ENCODE results near the gene UBE2J1. TPM values are rescaled to one million over a fixed set of nuclear protein-coding genes. Genes with fewer than 3 reads are reported as not detected.

The UBE2J1 gene
- total RNA-seq, 2 experiments from 2014 or later: 26.1 to 31.2 TPM

DNA sequence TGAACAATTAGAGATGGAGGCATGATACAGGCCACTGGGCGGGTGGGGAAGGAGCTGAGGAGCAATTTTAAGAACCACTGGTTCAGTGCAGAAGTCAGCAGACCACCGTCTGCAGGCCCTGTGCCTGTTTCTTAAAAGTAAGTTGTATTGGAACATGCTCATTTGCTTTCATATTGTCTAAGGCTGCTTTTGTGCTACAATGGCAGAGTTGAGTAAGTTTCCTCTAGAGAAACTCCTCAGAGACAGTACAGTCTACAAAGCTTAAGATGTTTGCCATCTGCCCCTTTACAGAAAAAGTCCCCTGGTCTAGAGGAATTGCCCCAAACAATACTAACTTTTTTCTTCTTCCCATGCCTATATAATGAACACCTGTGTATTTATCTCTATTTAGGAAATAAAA lies 28.5 kb upstream of the UBE2J1 start:
- Mint-ChIP-seq H3K4me1 (peaks cover 13% of the 10 kb centered on the region), H3K27ac (no peak overlapping the region), H3K36me3 (peaks cover 3% of the 10 kb centered on the region), H3K4me3 (no peak overlapping the region), H3K9me3 (ENCODE audit: low read depth) (no peaks in the 10 kb centered on the region), H3K27me3 (peaks cover 25% of the 10 kb centered on the region)
- DNase-seq (no peak), ATAC-seq (no peak)
- CTCF ChIA-PET: interaction anchor here (1.5 kb wide), 1 partner anchor 13 kb away, joined by 5 read pairs; no protein-coding TSS in a partner anchor

DNA sequence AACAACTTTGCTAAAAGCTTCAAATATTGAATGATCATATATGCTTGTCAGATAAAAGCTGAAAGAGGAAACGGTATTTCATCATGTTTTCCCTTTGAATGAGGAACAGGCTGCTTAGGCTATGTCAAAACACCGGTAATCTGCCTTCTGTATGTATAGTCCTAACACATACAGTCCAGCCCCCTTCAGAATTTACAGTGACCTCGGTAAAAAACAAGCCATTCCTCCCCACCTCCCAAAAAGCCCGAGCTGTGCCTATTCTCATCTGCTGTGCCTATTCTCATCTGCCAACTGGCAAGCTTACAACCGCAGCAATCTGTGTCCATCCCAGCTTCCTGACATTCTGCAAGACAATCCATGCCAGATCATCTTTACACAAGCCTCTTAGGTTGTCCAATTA lies 26.8 kb upstream of the UBE2J1 start:
- H3K27ac Mint-ChIP-seq: no peak overlapping the region
- H3K9me3 Mint-ChIP-seq (ENCODE audit: low read depth): no peaks in the 10 kb centered on the region
- DNase-seq (no peak), ATAC-seq (no peak)
- H3K4me1 Mint-ChIP-seq: peaks cover 25% of the 10 kb centered on the region
- peaks cover 3% of the 10 kb centered on the region for H3K36me3 Mint-ChIP-seq
- CTCF ChIA-PET: no interaction called here
- H3K27me3 Mint-ChIP-seq: peaks cover 30% of the 10 kb centered on the region
- H3K4me3 Mint-ChIP-seq: no peak overlapping the region

DNA sequence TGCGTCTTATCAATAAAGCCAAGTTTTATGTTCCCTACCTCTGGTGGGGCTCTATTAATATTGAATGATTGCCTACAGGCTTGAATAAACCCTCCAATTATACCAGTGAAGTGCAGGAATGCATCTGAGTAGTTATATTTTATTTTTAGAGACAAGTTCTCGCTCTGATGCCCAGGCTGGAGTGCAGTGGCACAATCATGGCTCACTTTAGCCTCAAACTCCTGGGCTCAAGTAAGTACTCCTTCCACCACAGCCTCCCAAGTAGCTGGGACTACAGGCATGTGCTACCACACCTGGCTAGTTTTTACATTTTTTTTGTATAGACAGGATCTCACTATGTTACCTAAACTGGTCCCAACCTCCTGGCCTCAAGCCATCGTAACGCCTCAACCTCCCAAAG lies 26.1 kb upstream of the UBE2J1 start:
- ATAC-seq (no peak), DNase-seq (no peak)
- no peak overlapping the region for H3K27ac Mint-ChIP-seq
- CTCF ChIA-PET: no interaction called here
- H3K4me3 Mint-ChIP-seq: no peak overlapping the region
- peaks cover 34% of the 10 kb centered on the region for H3K27me3 Mint-ChIP-seq
- H3K9me3 Mint-ChIP-seq (ENCODE audit: low read depth): no peaks in the 10 kb centered on the region
- peaks cover 3% of the 10 kb centered on the region for H3K36me3 Mint-ChIP-seq
- H3K4me1 Mint-ChIP-seq: peaks cover 30% of the 10 kb centered on the region

DNA sequence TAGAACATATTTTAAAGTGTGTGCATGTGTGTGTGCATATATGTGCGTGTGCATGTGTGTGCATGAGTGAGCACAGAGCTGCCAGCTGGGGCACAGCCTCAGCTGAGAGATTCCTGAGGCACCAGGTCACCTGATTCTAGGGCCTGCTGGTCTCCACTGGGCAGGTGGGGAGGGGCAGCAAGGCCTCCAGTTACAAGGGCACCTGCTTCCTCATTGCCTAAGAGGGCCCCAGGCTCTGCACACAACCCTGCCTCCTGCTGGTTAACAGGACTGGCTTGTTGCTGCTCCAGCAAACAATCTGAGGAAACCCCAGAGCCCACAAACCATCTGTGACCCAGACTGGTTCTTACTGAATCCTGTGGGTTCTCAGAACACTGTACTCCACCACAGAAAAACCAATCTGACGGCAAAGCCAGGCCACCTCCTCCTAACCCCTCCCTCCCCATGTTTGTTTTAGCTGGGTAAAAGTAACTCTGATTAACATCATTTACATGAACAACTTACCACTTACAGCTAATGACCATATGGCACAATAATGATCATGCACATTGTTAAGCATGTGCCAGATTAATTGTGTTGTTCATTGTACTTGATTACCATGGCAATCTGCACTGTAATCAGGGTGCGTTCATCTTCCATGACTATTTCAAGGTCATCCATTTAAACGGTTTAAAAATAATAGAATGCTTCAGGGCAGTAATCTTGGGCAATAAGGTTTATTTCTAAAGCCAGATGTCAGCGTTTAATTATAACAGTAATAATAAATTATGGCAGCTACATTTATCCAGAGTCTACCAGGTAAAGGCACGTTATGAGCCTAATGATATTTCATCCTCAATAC lies 23.1 kb upstream of the UBE2J1 start:
- DNase-seq (peak; percentile 96), ATAC-seq (peak; percentile 87)
- peak overlapping the region; percentile 77 for H3K27ac Mint-ChIP-seq
- no peak overlapping the region for H3K4me3 Mint-ChIP-seq
- H3K9me3 Mint-ChIP-seq (ENCODE audit: low read depth): no peaks in the 10 kb centered on the region
- CTCF ChIA-PET: interaction anchor here (0.6 to 3.7 kb wide), 12 partner anchors 10 to 393 kb away, joined by 3 to 27 read pairs (median 4); partner anchors contain the start of genes ANKRD6, RRAGD and UBE2J1
- peaks cover 45% of the 10 kb centered on the region for H3K4me1 Mint-ChIP-seq
- peaks cover 32% of the 10 kb centered on the region for H3K27me3 Mint-ChIP-seq
- H3K36me3 Mint-ChIP-seq: peaks cover 3% of the 10 kb centered on the region

DNA sequence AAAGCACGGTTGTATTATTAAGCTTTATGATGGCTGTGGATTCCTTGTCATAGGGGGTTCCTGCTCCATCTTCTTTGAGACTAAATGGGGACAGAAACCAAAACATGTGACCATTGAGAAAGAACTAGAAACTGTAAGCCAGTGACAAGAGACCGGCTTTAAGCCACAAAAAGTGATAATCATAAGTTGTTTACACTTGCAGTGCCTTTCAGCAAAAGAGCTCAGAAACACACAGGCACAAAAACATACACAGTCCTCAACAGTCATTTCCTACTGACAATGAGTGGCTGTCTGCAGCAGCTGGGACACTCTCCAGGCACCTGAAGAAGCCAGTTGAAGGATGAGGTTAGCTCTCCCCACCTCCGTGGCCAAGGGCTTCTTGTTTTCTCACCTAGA lies 20.0 kb upstream of the UBE2J1 start:
- Mint-ChIP-seq H3K27me3 (peaks cover 19% of the 10 kb centered on the region), H3K9me3 (ENCODE audit: low read depth) (no peaks in the 10 kb centered on the region), H3K4me1 (peaks cover 43% of the 10 kb centered on the region), H3K36me3 (peaks cover 3% of the 10 kb centered on the region), H3K4me3 (no peak overlapping the region), H3K27ac (peak overlapping the region; percentile 78)
- CTCF ChIA-PET: interaction anchor here (0.8 to 4.2 kb wide), 41 partner anchors 10 to 570 kb away, joined by 3 to 90 read pairs (median 5); partner anchors contain the start of genes ANKRD6, LYRM2, PNRC1 and RRAGD
- peak; percentile 54 for ATAC-seq
- peak; percentile 81 for DNase-seq

DNA sequence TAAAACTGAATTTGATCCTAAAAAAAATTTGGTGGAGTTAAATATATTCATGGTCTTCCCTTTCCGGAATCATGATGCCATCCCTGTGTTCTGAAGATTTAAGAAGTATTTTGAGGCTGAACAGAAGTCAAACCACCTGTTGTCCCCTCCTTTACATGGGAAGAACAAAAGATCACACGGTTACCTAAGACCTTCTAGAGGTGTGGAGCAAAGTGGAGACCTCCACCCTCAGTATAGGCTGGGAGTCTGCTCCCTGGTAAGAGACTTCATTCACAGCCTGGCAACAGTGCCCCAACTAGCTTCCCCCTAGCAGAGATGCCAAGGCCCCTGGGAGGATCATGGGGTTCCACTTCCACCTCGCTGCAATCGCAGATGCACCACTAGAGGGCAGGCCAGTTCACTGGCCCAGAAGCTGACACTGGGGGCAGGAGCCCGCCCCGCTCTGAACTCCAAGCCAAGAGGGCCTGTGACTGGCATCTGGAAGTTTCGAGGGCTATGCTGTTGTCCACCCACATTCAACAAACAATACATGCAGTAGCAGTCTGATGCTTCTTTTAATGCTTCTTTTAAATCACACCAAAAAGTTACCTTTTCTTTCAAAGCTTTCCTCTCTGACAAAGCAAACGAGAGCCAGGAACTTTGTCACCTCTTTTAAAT lies 19.5 kb upstream of the UBE2J1 start:
- Mint-ChIP-seq H3K36me3 (peaks cover 3% of the 10 kb centered on the region), H3K27ac (peak overlapping the region; percentile 78), H3K9me3 (ENCODE audit: low read depth) (no peaks in the 10 kb centered on the region), H3K4me1 (peaks cover 43% of the 10 kb centered on the region), H3K4me3 (no peak overlapping the region), H3K27me3 (peaks cover 17% of the 10 kb centered on the region)
- CTCF ChIA-PET: interaction anchor here (0.6 to 4.2 kb wide), 48 partner anchors 9 to 570 kb away, joined by 3 to 90 read pairs (median 4); partner anchors contain the start of genes ANKRD6, LYRM2, PNRC1 and RRAGD
- ATAC-seq: peak; percentile 82
- peak; percentile 89 for DNase-seq

DNA sequence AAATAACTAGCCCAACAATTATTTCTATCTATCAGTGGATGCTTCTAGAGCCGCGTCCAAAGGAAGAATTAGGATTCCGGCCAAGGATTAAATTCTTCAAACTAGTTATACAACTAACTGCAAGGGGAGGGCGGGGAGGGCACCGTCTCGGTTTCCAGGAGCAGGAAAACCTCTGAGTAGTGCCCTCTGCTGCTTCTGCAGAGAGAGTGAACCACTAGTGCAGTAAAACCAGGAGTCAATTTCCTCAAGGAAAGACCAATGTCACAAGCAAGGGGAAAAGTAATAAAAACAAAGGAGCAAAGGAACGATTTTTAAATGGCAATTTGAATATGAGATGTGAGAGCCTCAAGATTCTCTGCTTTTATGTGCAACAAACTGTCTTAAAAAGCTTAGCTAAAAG lies 16.5 kb upstream of the UBE2J1 start:
- no peak for ATAC-seq
- Mint-ChIP-seq H3K4me3 (no peak overlapping the region), H3K27ac (no peak overlapping the region), H3K27me3 (peaks cover 2% of the 10 kb centered on the region), H3K36me3 (no peaks in the 10 kb centered on the region), H3K4me1 (peaks cover 37% of the 10 kb centered on the region), H3K9me3 (ENCODE audit: low read depth) (no peaks in the 10 kb centered on the region)
- no peak for DNase-seq
- CTCF ChIA-PET: interaction anchor here (0.7 to 10.7 kb wide), 5 partner anchors 9 to 331 kb away, joined by 3 to 119 read pairs (median 5); partner anchors contain the start of genes PM20D2 and UBE2J1

DNA sequence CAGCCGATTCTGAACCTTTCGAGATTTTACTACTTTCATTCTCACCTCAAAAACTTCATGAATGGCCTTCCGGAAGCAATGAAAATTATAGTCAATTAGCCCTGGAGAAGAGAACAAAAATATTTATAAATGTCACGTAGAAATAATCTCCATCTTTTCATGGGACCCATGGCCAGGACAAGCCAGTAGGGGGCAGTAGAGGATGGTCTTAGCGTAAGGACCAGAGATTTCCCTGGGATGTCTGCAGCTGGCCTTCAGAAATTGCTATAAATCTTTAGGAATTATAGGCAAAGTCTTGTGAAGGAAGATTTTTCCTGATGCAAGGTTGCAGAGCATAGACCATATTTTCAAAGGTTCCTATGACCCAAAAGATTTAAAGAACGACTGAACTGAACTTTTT lies 15.6 kb upstream of the UBE2J1 start:
- no peaks in the 10 kb centered on the region for H3K27me3 Mint-ChIP-seq
- H3K4me1 Mint-ChIP-seq: peaks cover 37% of the 10 kb centered on the region
- peaks cover under 1% of the 10 kb centered on the region for H3K36me3 Mint-ChIP-seq
- no peak for ATAC-seq
- DNase-seq: peak; percentile 73
- H3K9me3 Mint-ChIP-seq (ENCODE audit: low read depth): no peaks in the 10 kb centered on the region
- no peak overlapping the region for H3K27ac Mint-ChIP-seq
- CTCF ChIA-PET: interaction anchor here (0.7 to 10.7 kb wide), 10 partner anchors 7 to 387 kb away, joined by 3 to 119 read pairs (median 6); partner anchors contain the start of genes ANKRD6, LYRM2 and UBE2J1
- no peak overlapping the region for H3K4me3 Mint-ChIP-seq

DNA sequence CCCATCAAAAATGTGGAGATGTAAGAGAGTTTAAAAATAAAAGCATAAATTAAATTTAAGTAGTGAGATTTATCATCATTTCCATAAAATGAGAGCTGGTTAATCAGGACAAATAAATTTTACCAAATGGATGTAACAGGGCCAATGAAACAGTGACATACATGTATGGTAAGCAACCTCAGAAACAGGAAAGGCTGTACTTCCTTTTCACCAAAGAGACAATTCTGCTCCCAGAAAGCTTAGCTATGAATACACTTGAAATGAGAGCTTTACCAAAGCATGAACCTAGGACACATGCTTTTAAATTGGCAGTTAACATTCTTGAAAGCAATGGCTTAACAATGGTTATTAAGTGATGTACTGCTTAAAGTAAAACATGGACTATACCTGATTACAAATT lies 12.1 kb upstream of the UBE2J1 start:
- Mint-ChIP-seq H3K27me3 (no peaks in the 10 kb centered on the region), H3K27ac (no peak overlapping the region), H3K36me3 (peaks cover 10% of the 10 kb centered on the region), H3K9me3 (ENCODE audit: low read depth) (peaks cover 2% of the 10 kb centered on the region), H3K4me1 (peaks cover 39% of the 10 kb centered on the region), H3K4me3 (no peak overlapping the region)
- ATAC-seq (no peak), DNase-seq (no peak)
- CTCF ChIA-PET: interaction anchor here (1.3 to 10.7 kb wide), 5 partner anchors 8 to 245 kb away, joined by 3 to 119 read pairs (median 27); partner anchors contain the start of gene UBE2J1

DNA sequence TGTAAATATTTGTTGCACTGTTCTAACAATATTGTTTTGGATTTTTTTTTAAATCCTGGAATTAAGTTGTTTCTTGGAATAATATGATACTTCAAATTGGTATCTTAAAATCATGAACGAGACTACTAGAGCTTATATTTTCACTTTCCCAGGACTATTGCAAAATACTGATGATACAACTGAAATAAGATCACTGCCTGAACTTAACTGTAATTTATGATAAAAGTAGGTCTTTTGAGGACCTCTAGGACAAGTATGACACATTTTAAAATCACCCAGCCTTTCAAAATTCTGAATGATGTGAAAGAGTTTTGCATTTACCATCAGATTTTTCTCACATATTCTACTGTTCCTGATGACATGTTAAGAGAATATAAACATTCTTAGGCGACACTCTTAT lies 8.6 kb upstream of the UBE2J1 start:
- peaks cover 55% of the 10 kb centered on the region for H3K4me1 Mint-ChIP-seq
- no peak for ATAC-seq

DNA sequence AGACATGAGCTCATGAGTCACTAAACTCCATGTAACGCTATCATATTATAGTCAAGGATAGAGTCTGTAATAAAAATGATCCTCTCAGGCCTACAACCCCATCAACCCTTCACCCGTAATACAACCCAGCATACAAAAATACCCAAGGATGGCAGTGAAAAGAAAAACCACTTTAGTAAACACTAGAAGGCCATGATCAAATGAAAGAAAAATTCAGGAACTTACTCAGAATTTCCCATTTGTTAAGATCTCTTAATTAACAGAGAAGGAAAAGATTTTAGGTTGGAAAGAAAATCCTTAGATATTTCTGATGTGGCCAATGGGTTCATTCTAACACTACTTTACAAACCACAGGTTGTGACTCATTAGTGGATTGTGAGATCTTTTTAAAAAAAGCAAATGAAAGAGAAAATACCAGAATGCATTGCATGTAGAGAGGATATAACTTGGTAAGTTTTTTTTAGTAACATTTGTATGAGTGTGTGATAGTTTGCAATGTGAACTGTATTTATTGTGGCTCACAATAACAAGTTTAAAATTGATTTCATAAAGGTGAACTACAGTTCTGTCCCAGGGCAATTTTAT lies 8.0 kb upstream of the UBE2J1 start:
- ATAC-seq: peak; percentile 84
- Mint-ChIP-seq H3K4me3 (peak overlapping the region; percentile 11), H3K27me3 (no peaks in the 10 kb centered on the region)

More for the DNA sequence above, 8.6 kb upstream of the UBE2J1 start:
- DNase-seq: no peak
- H3K27me3 Mint-ChIP-seq: no peaks in the 10 kb centered on the region
- peaks cover 10% of the 10 kb centered on the region for H3K36me3 Mint-ChIP-seq
- peak overlapping the region; percentile 72 for H3K27ac Mint-ChIP-seq
- H3K4me3 Mint-ChIP-seq: no peak overlapping the region
- CTCF ChIA-PET: interaction anchor here (0.9 to 10.7 kb wide), 3 partner anchors 9 to 57 kb away, joined by 3 to 119 read pairs (median 55); partner anchors contain the start of gene UBE2J1
- H3K9me3 Mint-ChIP-seq (ENCODE audit: low read depth): peaks cover 2% of the 10 kb centered on the region

DNA sequence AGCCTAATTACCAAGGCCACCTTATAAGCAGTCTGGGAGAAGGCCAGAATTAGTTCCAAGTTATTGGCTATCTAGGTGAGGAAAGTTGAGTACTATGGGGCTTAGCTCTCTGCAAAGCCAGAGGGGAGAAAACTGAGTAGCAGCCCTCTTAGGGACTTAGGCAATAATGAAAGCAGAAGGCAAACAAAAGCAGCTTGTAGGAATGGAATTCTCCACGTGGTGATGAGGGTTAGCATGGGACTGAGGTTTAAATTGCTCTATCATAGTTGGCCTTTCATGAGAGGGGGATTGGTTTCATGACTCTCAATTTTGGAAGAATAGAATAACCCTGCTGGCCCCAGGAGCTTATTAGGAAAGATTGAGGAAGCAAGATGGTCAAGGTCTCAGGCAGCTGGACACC lies 7.0 kb upstream of the UBE2J1 start:
- Mint-ChIP-seq H3K27ac (no peak overlapping the region), H3K4me1 (peaks cover 56% of the 10 kb centered on the region), H3K4me3 (no peak overlapping the region), H3K27me3 (no peaks in the 10 kb centered on the region), H3K9me3 (ENCODE audit: low read depth) (peaks cover 2% of the 10 kb centered on the region), H3K36me3 (peaks cover 10% of the 10 kb centered on the region)
- ATAC-seq: no peak
- no peak for DNase-seq
- CTCF ChIA-PET: interaction anchor here (0.7 to 10.7 kb wide), 9 partner anchors 7 to 1140 kb away, joined by 3 to 119 read pairs (median 3); partner anchors contain the start of gene UBE2J1

More for the DNA sequence above, 8.0 kb upstream of the UBE2J1 start:
- H3K27ac Mint-ChIP-seq: peak overlapping the region; percentile 72
- no peak for DNase-seq
- H3K9me3 Mint-ChIP-seq (ENCODE audit: low read depth): peaks cover 2% of the 10 kb centered on the region
- H3K4me1 Mint-ChIP-seq: peaks cover 60% of the 10 kb centered on the region
- H3K36me3 Mint-ChIP-seq: peaks cover 10% of the 10 kb centered on the region
- CTCF ChIA-PET: interaction anchor here (0.9 to 10.7 kb wide), 8 partner anchors 8 to 378 kb away, joined by 3 to 119 read pairs (median 7); partner anchors contain the start of gene UBE2J1

DNA sequence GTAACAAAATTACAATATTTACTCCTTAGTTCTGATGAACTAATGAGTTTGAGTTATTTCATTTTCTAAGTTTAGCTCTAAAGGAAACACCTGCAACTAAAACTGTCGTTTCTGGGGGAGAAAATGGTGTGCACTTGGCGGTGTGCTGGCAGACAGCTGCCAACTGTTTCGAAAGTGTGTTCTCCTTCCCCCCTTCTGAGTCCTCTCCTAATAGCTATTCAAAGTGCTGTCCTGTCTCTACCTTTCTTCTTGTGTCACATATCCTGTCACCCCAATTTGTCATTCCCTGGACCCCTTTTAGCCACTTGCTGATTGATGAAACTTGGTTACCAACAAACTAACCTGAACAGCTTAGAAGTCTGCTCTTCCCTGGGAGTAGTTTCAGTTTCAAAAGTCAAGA lies 4.9 kb upstream of the UBE2J1 start:
- Mint-ChIP-seq H3K36me3 (peaks cover 3% of the 10 kb centered on the region), H3K4me1 (peaks cover 57% of the 10 kb centered on the region), H3K27ac (peak overlapping the region; percentile 95), H3K9me3 (ENCODE audit: low read depth) (peaks cover under 1% of the 10 kb centered on the region), H3K27me3 (no peaks in the 10 kb centered on the region), H3K4me3 (peak overlapping the region; percentile 77)
- CTCF ChIA-PET: interaction anchor here (1.3 to 11.7 kb wide), 5 partner anchors 7 to 472 kb away, joined by 3 to 119 read pairs (median 3); no protein-coding TSS in a partner anchor
- DNase-seq: peak; percentile 52
- no peak for ATAC-seq
